HFF-Myc (cell line): ENCODE measurements around the gene TBC1D22A.

Source experiments
- DNase-seq: peaks from one replicate; pipeline ENCODE4 v3.0.0-alpha.2; 2011; ENCODE audit warnings: low read depth; ENCODE audit errors: extremely low read depth
- H3K4me3 ChIP-seq: replicated peaks from 2 replicates; pipeline ENCODE4 v1.5.1; 2011; ENCODE audit warnings: low read depth, mild to moderate bottlenecking, control low read depth, low read length
- TF ChIP-seq, protein P1 (sequence below): IDR thresholded peaks from 2 replicates; pipeline ENCODE4 v1.5.1; 2012; ENCODE audit warnings: mild to moderate bottlenecking, low read depth, low read length, control low read depth; ENCODE audit errors: missing control alignments

TBC1D22A gene

DNA sequence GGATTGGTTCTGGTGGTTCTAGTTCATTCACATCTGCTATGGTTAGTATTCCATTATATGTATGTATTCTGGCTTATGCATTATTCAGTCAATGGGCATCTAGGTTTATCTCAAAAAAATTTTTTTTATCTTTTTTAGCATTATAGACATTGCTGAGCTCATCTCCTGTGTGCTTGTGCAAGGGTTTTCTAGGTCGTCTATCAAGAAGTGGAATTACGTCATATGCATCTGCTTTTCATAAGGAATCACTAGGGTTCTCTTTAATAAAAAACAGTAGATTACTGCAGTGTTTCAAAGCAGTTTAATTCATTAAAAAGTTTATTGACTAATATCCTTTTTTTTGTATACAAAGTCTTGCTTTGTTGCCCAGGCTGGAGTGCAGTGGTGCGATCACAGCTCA lies 21.3 kb downstream of the TBC1D22A start:
- H3K4me3 ChIP-seq = no peak overlapping the region
- TF ChIP-seq, protein P1, sequence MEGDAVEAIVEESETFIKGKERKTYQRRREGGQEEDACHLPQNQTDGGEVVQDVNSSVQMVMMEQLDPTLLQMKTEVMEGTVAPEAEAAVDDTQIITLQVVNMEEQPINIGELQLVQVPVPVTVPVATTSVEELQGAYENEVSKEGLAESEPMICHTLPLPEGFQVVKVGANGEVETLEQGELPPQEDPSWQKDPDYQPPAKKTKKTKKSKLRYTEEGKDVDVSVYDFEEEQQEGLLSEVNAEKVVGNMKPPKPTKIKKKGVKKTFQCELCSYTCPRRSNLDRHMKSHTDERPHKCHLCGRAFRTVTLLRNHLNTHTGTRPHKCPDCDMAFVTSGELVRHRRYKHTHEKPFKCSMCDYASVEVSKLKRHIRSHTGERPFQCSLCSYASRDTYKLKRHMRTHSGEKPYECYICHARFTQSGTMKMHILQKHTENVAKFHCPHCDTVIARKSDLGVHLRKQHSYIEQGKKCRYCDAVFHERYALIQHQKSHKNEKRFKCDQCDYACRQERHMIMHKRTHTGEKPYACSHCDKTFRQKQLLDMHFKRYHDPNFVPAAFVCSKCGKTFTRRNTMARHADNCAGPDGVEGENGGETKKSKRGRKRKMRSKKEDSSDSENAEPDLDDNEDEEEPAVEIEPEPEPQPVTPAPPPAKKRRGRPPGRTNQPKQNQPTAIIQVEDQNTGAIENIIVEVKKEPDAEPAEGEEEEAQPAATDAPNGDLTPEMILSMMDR = no peak
- no peak for DNase-seq

DNA sequence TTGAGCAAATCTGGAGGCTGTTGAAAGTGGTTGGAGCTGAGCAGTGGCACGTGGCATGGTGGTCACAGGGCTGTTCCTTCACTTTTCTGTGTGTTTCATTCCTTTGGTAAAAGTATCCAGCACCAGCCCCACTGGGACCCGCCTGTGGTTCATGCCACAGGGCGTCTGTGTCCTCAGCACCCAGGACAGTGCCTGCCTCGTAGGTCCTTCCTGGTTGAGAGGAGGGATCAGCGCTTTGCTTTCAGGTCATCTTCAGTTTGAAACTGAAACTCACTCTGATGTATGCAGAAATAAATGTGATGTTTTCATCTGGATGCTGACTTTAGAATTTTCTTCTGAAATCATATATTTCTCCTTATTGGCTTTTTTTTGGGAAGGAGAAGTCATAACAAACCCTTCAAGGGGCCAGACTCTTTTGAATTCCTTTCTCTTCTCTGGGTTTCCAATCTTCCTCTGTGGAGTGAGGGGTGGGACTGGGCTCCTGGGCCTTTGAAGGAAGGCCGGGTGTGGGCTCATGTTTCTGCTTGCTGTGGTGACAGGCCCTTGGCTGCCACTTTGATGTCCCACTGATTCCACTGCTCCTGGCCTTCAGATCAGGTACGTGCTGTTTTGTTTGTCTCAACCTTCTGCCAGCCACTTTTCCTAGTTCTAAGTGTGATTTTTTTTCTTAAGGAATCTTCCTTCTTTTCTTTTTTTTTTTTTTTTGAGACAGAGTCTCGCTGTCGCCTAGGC lies 26.2 kb downstream of the TBC1D22A start:
- no peak for DNase-seq

DNA sequence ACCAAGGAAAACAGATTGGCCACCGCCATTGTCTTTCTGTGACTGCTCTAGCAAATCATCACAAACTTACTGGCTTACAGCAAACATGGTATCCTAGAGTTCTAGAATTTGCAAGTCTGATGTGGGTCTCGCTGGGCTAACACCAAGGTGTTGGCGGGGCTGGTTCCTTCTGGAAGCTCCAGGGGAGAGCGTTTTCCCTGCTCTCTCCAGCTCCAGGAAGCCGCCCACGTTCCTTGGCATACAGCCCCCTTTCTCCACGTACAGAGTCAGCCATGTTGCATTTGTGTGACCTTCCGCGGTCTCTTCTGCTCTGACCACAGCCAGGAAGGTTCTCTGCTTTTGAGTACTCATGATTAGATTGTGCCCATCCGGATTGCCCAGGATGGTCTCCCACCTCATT lies 27.5 kb downstream of the TBC1D22A start:
- DNase-seq = no peak
- no peak overlapping the region for H3K4me3 ChIP-seq
- TF ChIP-seq, protein P1 = no peak

More for the DNA sequence above, 26.2 kb downstream of the TBC1D22A start:
- TF ChIP-seq, protein P1 = no peak
- no peak overlapping the region for H3K4me3 ChIP-seq

DNA sequence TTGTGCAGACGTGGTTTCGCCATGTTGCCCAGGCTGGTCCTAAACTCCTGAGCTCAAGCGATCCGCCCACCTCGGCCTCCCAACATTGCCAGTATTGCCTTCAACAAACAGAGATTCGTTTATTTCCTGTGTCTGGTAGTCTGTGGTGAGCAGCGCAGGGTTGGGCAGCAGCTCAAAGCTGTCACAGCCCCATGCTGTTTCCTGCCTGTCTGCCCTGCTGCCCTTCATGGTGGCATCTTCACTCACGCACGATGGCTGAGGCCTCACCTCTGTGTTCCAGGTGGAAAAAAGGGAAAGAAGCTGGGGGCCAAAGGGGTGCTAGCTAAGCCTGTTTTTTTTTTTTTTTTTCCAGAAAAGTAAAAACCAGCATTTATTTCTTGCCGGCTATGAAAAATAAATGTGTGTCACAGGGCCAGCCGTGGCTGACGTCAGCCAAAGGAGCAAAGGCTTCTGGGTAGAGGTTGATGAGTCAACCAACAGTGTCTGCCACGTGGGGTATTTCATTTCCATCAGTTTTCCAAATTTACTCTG lies 28.8 kb downstream of the TBC1D22A start:
- no peak overlapping the region for H3K4me3 ChIP-seq
- TF ChIP-seq, protein P1 = no peak
- DNase-seq = no peak

DNA sequence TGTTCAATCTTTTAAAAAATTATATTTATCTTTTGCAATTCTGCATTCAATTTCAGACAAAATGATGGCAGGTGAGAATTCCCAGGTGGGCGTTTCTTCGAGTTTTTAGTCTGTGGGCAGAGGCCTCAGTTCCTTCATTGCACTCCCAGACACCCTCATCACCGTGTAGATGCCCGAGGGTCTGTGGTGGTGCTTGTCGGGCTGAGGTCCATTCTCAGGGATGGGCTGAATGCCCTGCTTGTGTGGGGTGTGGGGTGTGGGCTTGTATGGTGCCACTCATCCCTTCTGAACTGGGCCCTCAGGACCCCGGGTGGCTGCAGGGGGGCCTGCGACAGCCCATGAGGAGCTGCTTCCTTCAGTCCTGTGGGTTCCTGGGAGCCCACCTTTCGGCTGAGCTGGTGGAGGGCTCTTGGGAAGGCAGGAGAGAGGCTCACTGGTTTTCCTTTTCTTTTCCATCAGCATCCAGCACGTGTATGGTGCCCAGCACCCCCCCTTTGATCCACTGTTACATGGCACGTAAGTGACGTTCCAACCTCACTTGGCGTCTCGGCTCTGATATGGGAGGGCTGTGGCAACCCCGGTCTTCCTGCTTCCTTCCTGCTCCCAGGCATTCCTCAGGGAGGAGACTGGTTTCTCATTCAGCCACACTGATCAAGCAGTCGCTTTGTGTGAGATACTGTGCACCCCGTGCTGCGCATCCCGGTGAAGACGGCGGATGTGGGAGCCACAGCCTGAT lies 29.8 kb downstream of the TBC1D22A start:
- no peak overlapping the region for H3K4me3 ChIP-seq
- TF ChIP-seq, protein P1 = no peak
- no peak for DNase-seq

DNA sequence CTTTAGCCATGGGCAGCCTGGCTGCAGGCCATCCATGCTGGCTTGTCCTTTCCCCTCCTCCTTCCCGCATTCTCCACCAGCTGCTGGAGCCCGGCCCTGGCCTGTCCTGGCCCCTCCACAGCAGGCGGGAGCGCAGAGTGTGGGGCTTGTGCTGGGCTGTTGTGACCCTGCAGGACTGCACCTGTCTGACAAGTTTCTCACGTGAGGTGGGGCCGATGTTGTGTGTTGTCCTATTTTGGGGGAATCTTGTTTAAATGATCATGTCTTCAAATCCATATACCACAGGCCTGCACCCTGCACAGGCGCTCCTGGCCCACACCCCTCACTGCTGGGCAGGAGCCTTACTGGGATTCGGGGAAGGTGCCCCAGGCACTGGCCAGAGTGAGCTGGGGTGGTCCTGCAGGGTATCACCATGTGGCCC lies 30.4 kb downstream of the TBC1D22A start:
- DNase-seq = no peak
- TF ChIP-seq, protein P1 = no peak
- no peak overlapping the region for H3K4me3 ChIP-seq
